Ovary (tissue), 9 donors: ENCODE data around the gene ZNF576. TPM values are rescaled to one million over a fixed set of nuclear protein-coding genes. Genes with fewer than 3 reads are reported as not detected.
"Not testable (repeated sequence)": the region's sequence is repeated elsewhere in the genome, so short reads cannot be mapped to it uniquely, and the experiment has no call there.

Experiments used
- DNase-seq, 5 donors: peaks; one replicate each; pipeline ENCODE4 v3.0.0-alpha.2; 2019 to 2020
- H3K27ac ChIP-seq, 2 donors: fragments of 200-600 bp; one replicate each; pipeline versions ENCODE4 v1.5.1 to v1.8.0; 2019 to 2022
- H3K27me3 ChIP-seq: fragments of 200-600 bp; one replicate; pipeline ENCODE4 v1.8.0; 2022
- H3K36me3 ChIP-seq: fragments of 200-600 bp; sonication (generic); one replicate; pipeline ENCODE4 v1.5.1; 2019
- H3K4me1 ChIP-seq: one replicate; pipeline ENCODE4 v1.8.1; 2013; ENCODE audit warnings: mild to moderate bottlenecking, moderate library complexity; ENCODE audit not compliant: insufficient read depth
- H3K4me3 ChIP-seq: fragments of 200-600 bp; sonication (generic); one replicate; pipeline ENCODE4 v1.5.1; 2017
- H3K9me3 ChIP-seq, 2 donors: fragments of 200-600 bp in 1 of 2; sonication (generic) in 1 of 2; one replicate each; pipeline versions ENCODE4 v1.5.1 to v1.8.1; 2013 to 2019; ENCODE audit warnings: mild to moderate bottlenecking in 1 of 2, moderate library complexity in 1 of 2
- CTCF ChIP-seq, 3 donors: fragments of 450-650 bp in 2 of 3; fragments of 200-600 bp in 1 of 3; IDR thresholded peaks; one replicate each; pipeline versions ENCODE4 v1.5.1 to v1.8.0; 2016 to 2022; ENCODE audit warnings: antibody characterized with exemption in 3 of 3, mild to moderate bottlenecking in 1 of 3
- EP300 ChIP-seq: sonication (generic); formaldehyde crosslinking; IDR thresholded peaks from one replicate; pipeline ENCODE4 v1.6.1; 2017; ENCODE audit warnings: antibody characterized with exemption
- POLR2A ChIP-seq: fragments of 450-650 bp; IDR thresholded peaks from one replicate; pipeline ENCODE4 v1.6.1; 2017; ENCODE audit warnings: antibody characterized with exemption, mild to moderate bottlenecking, moderate library complexity
- WGBS, 3 donors: extraction: QIAGEN DNeasy Blood & Tissue Kit in 1 of 3; methylation state at CpG; one replicate each; pipeline versions ENCODE4 v1.1.5 to v1.1.7; 2013 to 2017; 5-methylcytosine and 5-hydroxymethylcytosine counted together
- intact Hi-C, 4 donors: fragments of 100-400 bp; cut with DNase I; formaldehyde crosslinking; loops; one replicate each; pipeline versions ENCODE4 v1.11.0 to v1.15.1; 2022 to 2023
- polyA plus RNA-seq, 2 donors: library from polyadenylated mRNA; stranded (reverse); fragments of 200-250 nt in 1 of 2; fragments of 350-450 nt in 1 of 2; fragmentation: Illumina TruSeq in 1 of 2; extraction: RNeasy Lipid Tissue Mini Kit (QIAGEN cat#74804) in 1 of 2; gene quantifications; one replicate each; pipeline ENCODE4 v1.2.3, GENCODE V29; 2013 to 2014
- total RNA-seq, 7 donors: library from RNA; depleted of rRNA in 2 of 7; stranded (reverse); fragments of >200 nt in 2 of 7; fragmentation: NEBNext Ultra II Directional in 3 of 7; extraction: Animal tissue kit (Norgen Biotek cat#: 25700) in 3 of 7; gene quantifications; one replicate each; pipeline versions ENCODE4 v1.1.0 to v1.2.4, GENCODE V29; 2016 to 2023
- donor health status: DM: no; HTN: no; CAD: no; lungs with moderate emphysema.
- donor health status: DM: no; HTN: no; CAD: no.
- donor health status: Bipolar disorder and iron deficiency.
- donor health status: DM: yes; HTN: yes; CAD: no.
- donor health status: DM: no; HTN: no; CAD: no.
- donor health status: DM: yes; HTN: yes; CAD: no.

The ZNF576 gene
- total and polyA plus RNA-seq, 9 donors = 8.6 to 22.4 (median 16.6) TPM

GRCh38 chr19:43634068-43634467, 37.7 kb downstream of the ZNF576 start:
- Histone ChIP-seq H3K36me3 (no peaks in the 10 kb centered on the region), H3K27ac (no peak overlapping the region), H3K9me3 (no peaks in the 10 kb centered on the region), H3K4me1 (no peaks in the 10 kb centered on the region), H3K27me3 (no peaks in the 10 kb centered on the region), H3K4me3 (no peak overlapping the region)
- 72 to 79% (median 78%) methylated on average over 5 of the region's 5 CpGs for WGBS, 3 donors
- no peak for DNase-seq
- TF ChIP-seq POLR2A (no peak), EP300 (no peak), CTCF (IDR thresholded peaks at IDR 0.05) (no peak)
- intact Hi-C loops = no loop called here

- no peaks in the 10 kb centered on the region for H3K27me3 ChIP-seq
- intact Hi-C loops = no loop called here
- peaks cover 2% of the 10 kb centered on the region for H3K4me1 ChIP-seq
- WGBS, 3 donors = 12 to 18% (median 15%) methylated on average over 5 of the region's 5 CpGs
- DNase-seq = peak in 2 of 5 donors; percentile 33 to 37
- no peaks in the 10 kb centered on the region for H3K36me3 ChIP-seq
- no peaks in the 10 kb centered on the region for H3K9me3 ChIP-seq
- peak overlapping the region; percentile 5 to 38 for H3K27ac ChIP-seq
- no peak for TF ChIP-seq EP300
- TF ChIP-seq CTCF (IDR thresholded peaks at IDR 0.05) = no peak
- TF ChIP-seq POLR2A = no peak
- H3K4me3 ChIP-seq = no peak overlapping the region
Observed at GRCh38 chr19:43634506-43634871, 38.1 kb downstream of the ZNF576 start.

- H3K4me1 ChIP-seq = peaks cover 3% of the 10 kb centered on the region
Observed at GRCh38 chr19:43634872-43635560, 38.6 kb downstream of the ZNF576 start.

GRCh38 chr19:43635561-43635940, 39.2 kb downstream of the ZNF576 start:
- H3K36me3 ChIP-seq, H3K27ac ChIP-seq, H3K4me1 ChIP-seq, H3K9me3 ChIP-seq, H3K4me3 ChIP-seq, intact Hi-C loops, DNase-seq, H3K27me3 ChIP-seq: not testable (repeated sequence)
- WGBS, 3 donors = 4 to 17% (median 14%) methylated on average over 2 of the region's 2 CpGs

More at GRCh38 chr19:43634872-43635560, 38.6 kb downstream of the ZNF576 start:
- peak overlapping the region; percentile 5 to 38 for H3K27ac ChIP-seq
- H3K9me3 ChIP-seq = no peaks in the 10 kb centered on the region
- no peaks in the 10 kb centered on the region for H3K36me3 ChIP-seq
- intact Hi-C loops = no loop called here
- TF ChIP-seq POLR2A = peak; percentile 11
- TF ChIP-seq EP300 = no peak
- WGBS, 3 donors = 3 to 10% (median 4%) methylated on average over 17 of the region's 17 CpGs
- H3K4me3 ChIP-seq = peak overlapping the region; percentile 2
- peak; percentile 52 to 77 (median 65) for DNase-seq
- no peaks in the 10 kb centered on the region for H3K27me3 ChIP-seq

- TF ChIP-seq EP300 (no peak), CTCF (IDR thresholded peaks at IDR 0.05) (no peak), POLR2A (no peak)
- Histone ChIP-seq H3K4me3 (no peak overlapping the region), H3K36me3 (no peaks in the 10 kb centered on the region), H3K9me3 (no peaks in the 10 kb centered on the region), H3K27ac (no peak overlapping the region), H3K27me3 (no peaks in the 10 kb centered on the region), H3K4me1 (peaks cover 6% of the 10 kb centered on the region)
- intact Hi-C loops = no loop called here
- no peak for DNase-seq
- 78 to 82% (median 78%) methylated on average over 14 of the region's 14 CpGs for WGBS, 3 donors
Observed at GRCh38 chr19:43636121-43636683, 39.8 kb downstream of the ZNF576 start.
